HG03354 (cell line): Measurements from ENCODE around the gene ADAMTSL2.
"Not testable (repeated sequence)": the region's sequence is repeated elsewhere in the genome, so short reads cannot be mapped to it uniquely, and the experiment has no call there.

Source experiments
- ATAC-seq: cut with Tn5 transposase; IDR thresholded peaks from one replicate; pipeline ENCODE4 v1.9.1; 2021; ENCODE audit warnings: mild to moderate bottlenecking; ENCODE audit not compliant: unreplicated experiment, poor library complexity, severe bottlenecking

Gene ADAMTSL2

DNA sequence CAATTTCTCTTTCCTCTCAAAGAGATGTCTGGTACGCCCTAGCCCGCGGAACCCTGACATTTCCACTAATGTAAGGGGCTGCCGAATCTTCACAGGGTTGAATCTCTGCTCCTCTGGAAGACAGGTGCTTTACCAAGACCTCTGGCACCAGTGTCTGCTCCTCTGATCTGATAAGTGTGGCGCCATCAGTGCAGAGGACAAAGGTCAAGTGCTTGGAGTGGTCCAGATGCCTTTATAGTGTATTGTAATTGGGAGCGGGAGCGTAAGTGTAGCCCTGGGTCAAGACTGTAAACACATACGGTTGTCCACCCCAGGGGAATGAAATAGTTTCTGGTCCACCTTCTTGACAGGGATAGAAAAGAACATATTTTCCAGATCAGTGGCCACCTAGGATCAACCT lies 17.7 kb downstream of the ADAMTSL2 start:
- no peak for ATAC-seq

DNA sequence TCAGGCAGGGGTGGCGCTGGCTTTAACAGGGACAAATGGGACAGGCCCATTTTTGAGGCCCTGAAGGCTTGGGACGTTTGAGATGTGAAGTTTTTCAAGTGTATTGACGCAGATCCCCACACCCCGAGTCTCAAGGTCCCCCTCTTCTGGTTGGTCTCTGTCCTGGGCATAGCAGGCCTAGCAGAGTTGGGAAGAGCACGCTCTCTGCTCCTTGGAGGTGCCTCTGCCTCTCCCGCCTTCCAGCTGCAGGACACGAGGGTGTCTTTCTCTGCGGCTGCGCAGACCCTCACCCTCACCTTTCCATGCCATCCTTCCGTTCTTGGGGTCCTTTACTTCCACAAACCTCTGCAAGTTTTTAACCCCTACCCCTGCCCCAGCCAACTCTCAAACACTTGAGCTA lies 18.6 kb downstream of the ADAMTSL2 start:
- no peak for ATAC-seq

DNA sequence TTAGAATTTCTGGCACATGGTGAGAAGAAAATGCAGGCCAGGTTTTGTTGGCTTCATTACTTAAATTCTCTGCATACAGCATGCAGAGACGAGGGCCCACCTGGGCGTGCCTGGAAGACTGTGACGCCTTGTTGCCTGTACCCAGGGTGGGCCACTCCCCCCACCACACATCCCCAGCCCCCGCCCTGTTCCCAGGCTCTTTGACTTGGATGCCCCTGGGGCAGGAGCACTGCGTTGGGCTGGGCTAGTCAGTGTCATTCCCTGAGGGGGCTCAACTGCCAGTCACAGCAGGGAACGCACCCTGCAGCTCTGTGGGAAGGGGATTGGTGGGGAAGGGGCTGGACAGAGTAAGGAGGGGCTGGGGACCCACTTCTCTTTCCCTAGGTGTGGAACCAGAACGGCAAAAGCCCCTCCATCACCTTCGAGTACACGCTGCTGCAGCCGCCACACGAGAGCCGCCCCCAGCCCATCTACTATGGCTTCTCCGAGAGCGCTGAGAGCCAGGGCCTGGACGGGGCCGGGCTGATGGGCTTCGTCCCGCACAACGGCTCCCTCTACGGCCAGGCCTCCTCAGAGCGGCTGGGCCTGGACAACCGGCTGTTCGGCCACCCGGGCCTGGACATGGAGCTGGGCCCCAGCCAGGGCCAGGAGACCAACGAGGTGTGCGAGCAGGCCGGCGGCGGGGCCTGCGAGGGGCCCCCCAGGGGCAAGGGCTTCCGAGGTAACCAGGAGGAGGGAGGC lies 19.6 kb downstream of the ADAMTSL2 start:
- ATAC-seq: no peak

DNA sequence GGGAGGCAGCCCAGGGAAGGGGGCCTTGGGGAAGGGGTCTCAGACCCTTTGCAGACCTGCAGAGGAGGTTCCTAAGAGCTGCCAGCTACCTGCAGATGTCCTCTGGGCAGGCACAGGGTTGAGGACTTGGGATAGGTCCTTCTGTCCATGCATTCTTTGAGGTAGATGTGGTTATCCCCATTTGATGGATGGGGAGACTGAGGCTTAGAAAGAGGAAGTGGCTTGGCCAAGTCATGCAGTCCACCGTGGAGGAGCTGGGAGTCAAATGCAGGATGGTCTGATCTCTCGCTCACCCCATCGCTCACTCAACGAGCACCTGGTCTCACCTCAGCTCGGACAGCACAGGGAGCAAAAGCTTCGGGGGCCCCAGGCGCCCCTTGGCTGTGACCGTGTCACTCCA lies 20.2 kb downstream of the ADAMTSL2 start:
- ATAC-seq: no peak

DNA sequence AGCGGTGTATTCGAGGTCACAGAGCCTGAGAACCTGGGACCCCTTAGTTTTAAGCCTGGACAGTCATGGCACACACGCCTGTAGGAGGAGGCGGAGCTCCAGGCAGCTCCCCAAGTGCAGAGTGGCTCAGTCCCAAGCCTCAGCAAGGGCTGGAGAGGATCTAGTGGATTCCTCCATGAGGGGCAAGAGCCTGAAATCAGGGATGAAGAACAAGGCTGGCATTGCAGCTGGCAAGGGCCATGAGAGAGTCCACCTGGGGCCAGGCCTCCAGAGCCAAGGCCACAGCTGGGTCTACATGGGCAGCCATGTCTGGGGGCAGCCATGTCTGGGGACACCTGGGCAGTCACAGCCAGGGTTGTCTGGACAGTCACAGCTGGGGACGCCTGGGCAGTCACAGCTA lies 21.9 kb downstream of the ADAMTSL2 start:
- no peak for ATAC-seq

DNA sequence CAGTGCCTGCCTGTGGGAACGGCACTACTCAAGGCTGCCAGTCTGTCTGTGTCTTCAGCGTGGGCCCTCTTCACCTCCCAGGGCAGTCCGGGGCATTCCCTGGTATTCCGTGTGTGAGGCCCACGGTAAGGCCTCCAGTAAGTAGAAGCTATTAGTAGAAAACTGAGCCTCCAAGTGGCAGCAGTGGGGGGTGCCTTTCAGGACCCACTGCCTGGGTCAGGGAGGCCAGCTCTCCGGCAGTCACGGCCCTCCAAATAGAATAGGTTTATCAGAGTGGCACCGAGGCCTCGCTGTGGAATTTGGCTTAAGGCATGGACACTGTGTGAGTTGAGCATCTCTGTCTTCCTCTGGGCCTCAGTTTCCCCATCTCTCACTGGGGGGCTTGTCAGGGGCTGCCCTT lies 23.1 kb downstream of the ADAMTSL2 start:
- no peak for ATAC-seq

DNA sequence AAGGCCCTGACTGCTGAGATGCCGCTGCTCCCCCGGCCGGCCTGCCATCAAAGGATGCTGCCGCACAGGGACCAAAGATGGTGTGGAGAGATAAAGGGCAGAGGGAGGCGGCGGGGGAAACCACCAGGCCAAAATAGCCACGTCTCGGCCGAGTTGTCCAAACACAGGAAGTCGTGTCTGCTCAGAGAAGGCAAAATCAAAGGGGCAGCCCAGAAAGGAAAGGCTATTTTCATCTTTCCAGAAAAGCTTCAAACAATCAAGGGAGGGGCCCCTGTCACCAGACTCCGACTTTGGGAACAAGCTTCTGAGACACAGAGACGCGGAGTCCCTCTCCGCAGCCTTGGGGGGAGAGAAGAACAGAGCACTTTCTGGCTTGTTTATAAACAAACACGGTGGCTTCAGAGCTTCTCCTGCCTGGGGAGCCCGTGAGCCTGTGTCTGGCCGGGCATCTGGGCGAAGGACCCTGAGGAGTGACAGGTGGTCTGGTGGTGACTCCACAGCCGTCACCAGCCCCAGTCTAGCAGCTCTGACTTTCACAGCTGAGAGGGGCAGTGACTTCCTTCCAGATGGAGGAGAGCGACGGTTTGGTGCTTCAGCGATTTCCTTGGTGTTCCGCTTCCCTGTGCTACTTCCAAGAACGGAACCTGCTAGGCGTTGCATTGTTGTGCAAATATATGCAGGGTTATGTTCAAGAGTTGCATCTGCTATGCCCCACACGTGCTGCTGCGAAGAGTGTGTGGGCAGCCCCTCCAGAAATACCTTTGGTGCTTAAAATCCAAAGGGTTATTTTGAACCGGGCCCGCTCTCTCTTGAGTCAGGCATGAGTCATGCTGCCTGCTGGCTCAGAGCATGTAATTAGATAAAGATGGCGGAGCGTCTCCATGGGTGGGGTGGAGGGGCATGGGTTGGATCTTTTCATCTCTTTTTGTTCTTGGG lies 24.0 kb downstream of the ADAMTSL2 start:
- ATAC-seq: peak; percentile 58

DNA sequence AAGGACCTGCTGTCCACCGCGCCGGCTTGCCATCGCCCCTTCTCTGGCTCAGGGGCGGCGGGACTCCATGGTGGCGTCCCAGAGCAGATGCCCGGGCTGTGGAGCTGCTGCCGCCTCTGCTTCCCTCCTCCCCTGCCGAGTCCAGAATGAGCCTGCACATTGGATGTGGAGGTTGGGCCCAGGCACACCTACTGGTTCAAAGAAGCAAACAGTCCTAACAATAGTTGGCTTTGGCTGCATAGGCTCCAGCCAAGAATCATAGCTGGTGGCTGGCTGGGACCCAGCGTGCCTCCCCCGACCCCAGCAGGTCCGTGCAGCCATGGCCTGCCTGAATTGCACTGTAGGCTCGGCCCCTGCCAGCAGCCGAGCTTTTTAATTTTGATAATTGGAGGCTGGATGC lies 25.8 kb downstream of the ADAMTSL2 start:
- no peak for ATAC-seq

DNA sequence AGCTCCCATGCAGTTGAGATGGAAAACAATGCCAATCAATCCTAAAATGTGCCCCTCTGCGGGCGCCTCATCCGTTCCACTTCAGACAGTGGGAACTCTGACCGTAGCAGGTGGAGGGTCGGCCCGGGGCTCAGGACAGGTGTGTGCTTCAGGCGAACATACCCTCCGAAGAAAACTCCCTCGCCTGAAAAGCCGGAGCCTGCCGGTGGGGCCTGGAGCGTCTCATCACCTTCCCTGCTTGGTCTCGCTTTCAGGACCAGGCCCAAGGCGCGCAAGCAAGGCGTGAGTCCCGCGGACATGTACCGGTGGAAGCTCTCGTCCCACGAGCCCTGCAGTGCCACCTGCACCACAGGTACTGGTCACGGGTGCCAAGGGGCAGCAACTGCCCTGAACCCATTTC lies 26.4 kb downstream of the ADAMTSL2 start:
- ATAC-seq: no peak

DNA sequence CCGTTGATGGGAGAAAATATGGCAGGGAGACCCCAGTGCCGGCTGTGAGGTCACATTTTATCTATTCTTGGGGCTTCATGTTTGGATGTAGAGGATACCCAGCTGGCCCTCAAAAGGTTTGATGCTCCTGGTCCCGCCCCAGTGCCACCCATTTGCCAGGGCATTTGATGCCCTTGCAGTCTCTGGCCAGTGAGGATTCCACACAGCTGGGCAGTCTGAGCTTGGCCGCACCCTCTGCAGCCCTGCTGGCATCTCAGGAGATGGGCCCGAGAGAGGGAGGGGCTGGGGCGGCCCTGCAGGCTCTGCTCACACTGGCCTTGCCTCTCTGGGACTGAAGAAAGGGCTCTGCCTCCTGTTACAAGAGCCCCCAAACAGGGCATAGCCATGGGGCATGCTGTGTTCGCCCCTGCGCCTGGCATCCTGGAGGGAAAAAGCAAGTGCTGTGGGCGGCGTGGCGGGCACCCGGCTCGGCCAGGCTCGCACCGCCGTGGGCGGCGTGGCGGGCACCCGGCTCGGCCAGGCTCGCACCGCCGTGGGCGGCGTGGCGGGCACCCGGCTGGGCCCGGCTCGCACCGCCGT lies 27.6 kb downstream of the ADAMTSL2 start:
- no peak for ATAC-seq

DNA sequence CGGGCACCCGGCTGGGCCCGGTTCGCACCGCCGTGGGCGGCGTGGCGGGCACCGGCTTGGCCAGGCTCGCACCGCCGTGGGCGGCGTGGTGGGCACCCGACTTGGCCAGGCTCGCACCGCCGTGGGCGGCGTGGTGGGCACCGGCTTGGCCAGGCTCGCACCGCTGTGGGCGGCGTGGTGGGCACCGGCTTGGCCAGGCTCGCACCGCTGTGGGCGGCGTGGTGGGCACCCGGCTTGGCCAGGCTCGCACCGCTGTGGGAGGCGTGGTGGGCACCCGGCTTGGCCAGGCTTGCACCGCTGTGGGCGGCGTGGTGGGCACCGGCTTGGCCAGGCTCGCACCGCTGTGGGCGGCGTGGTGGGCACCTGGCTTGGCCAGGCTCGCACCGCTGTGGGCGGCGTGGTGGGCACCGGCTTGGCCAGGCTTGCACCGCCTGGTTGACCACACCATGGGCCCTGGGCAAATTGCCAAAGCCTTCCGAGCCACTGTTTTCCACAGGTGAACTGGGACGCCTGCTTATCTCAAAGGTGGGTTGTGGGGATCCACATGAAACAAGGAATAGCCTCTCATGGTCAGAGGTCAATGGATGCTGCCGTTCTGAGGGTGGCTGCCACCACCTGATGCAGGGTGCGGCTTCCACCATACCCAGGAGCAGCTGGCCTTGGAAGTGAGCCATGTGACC lies 28.2 kb downstream of the ADAMTSL2 start:
- ATAC-seq: no peak

DNA sequence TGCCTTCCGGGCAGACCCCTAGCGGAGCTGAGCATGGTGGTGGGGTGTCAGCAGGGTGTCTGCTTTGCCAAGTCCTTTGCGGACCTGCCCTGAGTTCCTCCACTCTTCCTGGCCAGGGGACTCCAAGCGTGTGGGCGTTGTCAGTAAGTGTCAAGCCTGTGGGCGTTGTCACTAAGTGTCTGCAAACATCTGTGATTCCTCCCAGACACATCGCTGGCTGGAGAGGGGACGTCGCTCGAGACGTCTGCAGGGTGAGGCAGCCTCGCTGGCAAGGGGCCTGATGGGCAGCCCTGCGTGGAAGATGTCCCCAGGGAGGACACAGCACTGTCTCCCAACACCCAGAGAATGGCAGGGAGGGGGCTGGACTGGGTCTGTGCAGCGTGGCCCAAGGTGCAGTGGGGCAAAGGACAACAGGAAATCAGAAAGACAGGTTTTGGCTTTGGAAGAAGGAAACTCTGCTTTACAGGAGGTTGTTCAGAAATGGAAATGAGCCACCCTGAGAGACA lies 28.8 kb downstream of the ADAMTSL2 start:
- no peak for ATAC-seq

DNA sequence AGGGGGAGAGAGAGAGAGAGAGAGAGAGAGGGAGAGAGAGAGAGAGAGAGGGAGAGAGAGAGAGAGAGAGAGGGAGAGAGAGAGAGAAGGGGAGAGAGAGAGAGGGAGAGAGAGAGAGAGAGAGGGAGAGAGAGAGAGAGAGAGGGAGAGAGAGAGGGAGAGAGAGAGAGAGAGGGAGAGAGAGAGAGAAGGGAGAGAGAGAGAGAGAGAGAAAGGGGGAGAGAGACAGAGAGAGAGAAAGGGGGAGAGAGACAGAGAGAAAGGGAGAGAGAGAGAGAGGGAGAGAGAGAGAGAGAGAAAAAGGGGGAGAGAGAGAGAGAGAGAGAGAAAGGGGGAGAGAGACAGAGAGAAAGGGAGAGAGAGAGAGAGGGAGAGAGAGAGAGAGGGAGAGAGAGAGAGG lies 29.3 kb downstream of the ADAMTSL2 start:
- not testable (repeated sequence) for ATAC-seq

DNA sequence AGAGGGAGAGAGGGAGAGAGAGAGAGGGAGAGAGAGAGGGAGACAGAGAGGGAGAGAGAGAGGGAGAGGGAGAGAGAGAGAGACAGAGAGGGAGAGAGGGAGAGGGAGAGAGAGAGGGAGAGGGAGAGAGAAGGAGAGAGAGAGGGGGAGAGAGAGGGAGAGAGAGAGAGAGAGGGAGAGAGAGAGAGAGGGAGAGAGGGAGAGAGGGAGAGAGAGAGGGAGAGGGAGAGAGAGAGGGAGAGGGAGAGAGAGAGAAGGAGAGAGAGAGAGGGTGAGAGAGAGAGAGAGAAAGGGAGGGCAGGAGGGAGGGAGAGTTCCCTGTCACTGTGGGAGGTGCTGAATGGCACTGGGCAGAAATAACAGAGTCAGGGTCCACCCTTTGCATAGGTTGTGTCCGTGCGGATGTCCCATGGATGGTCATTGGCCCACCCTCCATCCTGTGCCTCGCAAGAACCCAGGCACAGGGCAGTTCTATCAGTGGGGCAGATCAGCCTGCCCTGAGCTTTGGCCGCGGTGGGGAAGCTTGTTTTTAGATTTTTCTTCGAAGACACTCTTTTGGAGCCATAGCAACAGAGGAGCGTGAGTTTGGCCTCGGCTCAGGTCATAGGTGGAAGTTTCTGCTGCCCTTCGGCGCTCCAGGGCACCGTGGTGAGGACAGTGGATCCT lies 30.1 kb downstream of the ADAMTSL2 start:
- ATAC-seq: no peak

DNA sequence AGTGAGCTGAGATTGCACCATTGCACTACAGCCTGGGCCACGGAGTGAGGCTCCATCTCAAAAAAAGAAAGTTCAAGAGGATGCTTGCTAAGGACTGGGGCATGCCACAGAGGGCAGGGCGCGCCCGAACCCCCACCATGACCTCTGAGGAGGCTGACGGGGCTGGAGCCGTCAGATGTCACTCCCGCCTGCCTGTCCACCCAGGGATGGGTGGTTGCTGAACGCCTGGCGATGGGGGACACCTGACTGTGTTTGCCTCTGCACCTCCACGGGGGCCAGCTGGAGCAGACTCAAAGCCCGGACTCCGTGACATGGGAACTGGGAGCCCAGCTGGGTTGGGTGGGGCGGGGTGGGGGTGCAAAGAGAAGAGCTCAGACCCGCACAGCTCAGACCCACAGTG lies 31.9 kb downstream of the ADAMTSL2 start:
- no peak for ATAC-seq

DNA sequence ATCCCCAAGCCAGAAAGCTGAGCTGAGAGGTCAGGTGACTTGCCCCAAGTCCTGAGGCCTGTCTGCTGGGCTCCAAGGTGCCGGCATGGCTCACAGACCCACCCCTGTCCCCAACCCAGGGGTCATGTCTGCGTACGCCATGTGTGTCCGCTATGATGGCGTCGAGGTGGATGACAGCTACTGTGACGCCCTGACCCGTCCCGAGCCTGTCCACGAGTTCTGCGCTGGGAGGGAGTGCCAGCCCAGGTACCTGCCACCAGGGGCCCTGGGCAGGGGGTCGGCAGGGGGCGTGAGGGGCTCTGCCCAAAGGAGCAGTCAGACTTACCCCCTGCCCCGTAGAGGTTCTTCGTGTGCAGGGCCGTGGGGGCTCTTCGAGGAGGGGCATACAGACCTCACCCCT lies 32.3 kb downstream of the ADAMTSL2 start:
- ATAC-seq: no peak

DNA sequence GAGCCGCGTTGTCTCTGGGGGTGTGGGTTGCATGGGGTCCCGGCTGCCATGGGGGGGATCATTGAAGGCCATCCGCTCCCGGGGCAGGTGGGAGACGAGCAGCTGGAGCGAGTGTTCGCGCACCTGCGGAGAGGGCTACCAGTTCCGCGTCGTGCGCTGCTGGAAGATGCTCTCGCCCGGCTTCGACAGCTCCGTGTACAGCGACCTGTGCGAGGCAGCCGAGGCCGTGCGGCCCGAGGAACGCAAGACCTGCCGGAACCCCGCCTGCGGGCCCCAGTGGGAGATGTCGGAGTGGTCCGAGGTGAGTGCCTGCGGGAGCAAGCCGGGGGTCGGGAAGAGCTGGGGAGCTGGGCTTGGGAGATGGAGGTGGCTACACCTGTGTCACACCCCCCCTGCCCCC lies 33.7 kb downstream of the ADAMTSL2 start:
- ATAC-seq: no peak

DNA sequence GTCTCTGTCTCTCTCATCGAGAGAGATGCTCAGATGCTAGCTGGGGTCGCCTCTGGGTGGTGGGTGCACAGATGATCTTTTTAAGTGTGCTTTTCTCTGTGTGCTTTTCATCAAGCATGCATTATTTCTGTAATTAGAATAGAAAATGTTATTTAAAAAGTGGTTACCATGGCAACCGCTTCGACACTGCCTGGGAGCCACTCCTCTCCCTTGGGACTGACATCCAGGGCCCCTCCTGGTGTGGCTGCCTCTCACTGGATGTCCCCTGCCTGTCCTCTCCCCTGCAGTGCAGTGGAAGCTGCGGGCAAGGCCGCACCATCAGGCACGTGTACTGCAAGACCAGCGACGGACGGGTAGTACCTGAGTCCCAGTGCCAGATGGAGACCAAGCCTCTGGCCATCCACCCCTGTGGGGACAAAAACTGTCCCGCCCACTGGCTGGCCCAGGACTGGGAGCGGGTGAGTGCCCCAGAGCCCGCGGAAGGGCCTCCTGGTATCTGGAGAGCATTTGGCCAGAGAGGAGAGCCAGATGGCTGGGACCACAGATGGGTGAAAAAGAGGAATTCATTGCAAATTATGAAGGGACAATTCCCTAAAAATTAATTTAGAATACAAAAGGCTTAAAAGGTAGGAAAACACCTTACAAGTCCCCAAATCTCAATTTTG lies 34.7 kb downstream of the ADAMTSL2 start:
- ATAC-seq: no peak
